HG03280 (cell line): ENCODE results near the gene NLRP3.
A peak's percentile ranks its signal among the peaks of the same experiment; 100 is the strongest.
"Not testable (repeated sequence)": the region's sequence is repeated elsewhere in the genome, so short reads cannot be mapped to it uniquely, and the experiment has no call there.

Experiments used
- ATAC-seq: cut with Tn5 transposase; IDR thresholded peaks from one replicate; pipeline ENCODE4 v1.9.1; 2021; ENCODE audit warnings: mild to moderate bottlenecking, moderate library complexity; ENCODE audit not compliant: unreplicated experiment

The NLRP3 gene

GRCh38 chr1:247390116-247390791 is 25.7 kb upstream of the NLRP3 start:
- peak; percentile 99 for ATAC-seq

GRCh38 chr1:247390996-247391395 is 25.0 kb upstream of the NLRP3 start:
- ATAC-seq, result no peak

- ATAC-seq, result no peak
Measured at GRCh38 chr1:247392088-247392487, 23.9 kb upstream of the NLRP3 start.

- not testable (repeated sequence) for ATAC-seq
Measured at GRCh38 chr1:247395075-247395474, 20.9 kb upstream of the NLRP3 start.

- no peak for ATAC-seq
Measured at GRCh38 chr1:247400685-247401084, 15.3 kb upstream of the NLRP3 start.

GRCh38 chr1:247401310-247402119 is 14.5 kb upstream of the NLRP3 start:
- ATAC-seq, result no peak

- ATAC-seq, result no peak
Measured at GRCh38 chr1:247402120-247402675, 13.8 kb upstream of the NLRP3 start.

- no peak for ATAC-seq
Measured at GRCh38 chr1:247406014-247406656, 9.8 kb upstream of the NLRP3 start.

- ATAC-seq, result peak; percentile 56
Measured at GRCh38 chr1:247407180-247407616, 8.8 kb upstream of the NLRP3 start.

GRCh38 chr1:247408100-247408499 is 7.9 kb upstream of the NLRP3 start:
- no peak for ATAC-seq

GRCh38 chr1:247409869-247410544 is 6.0 kb upstream of the NLRP3 start:
- ATAC-seq, result peak; percentile 77

- no peak for ATAC-seq
Measured at GRCh38 chr1:247411621-247412327, 4.2 kb upstream of the NLRP3 start.

- no peak for ATAC-seq
Measured at GRCh38 chr1:247417831-247418230, 1.9 kb downstream of the NLRP3 start.

GRCh38 chr1:247419336-247419735 is 3.4 kb downstream of the NLRP3 start:
- ATAC-seq, result no peak

GRCh38 chr1:247421074-247421473 is 5.1 kb downstream of the NLRP3 start:
- ATAC-seq, result no peak

GRCh38 chr1:247429496-247429895 is 13.5 kb downstream of the NLRP3 start:
- no peak for ATAC-seq

GRCh38 chr1:247430434-247430833 is 14.5 kb downstream of the NLRP3 start:
- no peak for ATAC-seq

GRCh38 chr1:247431643-247432042 is 15.7 kb downstream of the NLRP3 start:
- ATAC-seq, result no peak

- ATAC-seq, result no peak
Measured at GRCh38 chr1:247434005-247434404, 18.0 kb downstream of the NLRP3 start.

GRCh38 chr1:247435030-247435758 is 19.2 kb downstream of the NLRP3 start:
- no peak for ATAC-seq
